ENCODE results near the gene IGFBP2.

GRCh38 chr2:216648105-216648504, 14.9 kb downstream of the IGFBP2 start:
- TF ChIP-seq, protein P1, sequence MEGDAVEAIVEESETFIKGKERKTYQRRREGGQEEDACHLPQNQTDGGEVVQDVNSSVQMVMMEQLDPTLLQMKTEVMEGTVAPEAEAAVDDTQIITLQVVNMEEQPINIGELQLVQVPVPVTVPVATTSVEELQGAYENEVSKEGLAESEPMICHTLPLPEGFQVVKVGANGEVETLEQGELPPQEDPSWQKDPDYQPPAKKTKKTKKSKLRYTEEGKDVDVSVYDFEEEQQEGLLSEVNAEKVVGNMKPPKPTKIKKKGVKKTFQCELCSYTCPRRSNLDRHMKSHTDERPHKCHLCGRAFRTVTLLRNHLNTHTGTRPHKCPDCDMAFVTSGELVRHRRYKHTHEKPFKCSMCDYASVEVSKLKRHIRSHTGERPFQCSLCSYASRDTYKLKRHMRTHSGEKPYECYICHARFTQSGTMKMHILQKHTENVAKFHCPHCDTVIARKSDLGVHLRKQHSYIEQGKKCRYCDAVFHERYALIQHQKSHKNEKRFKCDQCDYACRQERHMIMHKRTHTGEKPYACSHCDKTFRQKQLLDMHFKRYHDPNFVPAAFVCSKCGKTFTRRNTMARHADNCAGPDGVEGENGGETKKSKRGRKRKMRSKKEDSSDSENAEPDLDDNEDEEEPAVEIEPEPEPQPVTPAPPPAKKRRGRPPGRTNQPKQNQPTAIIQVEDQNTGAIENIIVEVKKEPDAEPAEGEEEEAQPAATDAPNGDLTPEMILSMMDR (conservative IDR thresholded peaks at IDR 0.05 in 1 of 2, IDR thresholded peaks at IDR 0.05 in 1 of 2; ENCODE audit: extremely low read depth in 1 of 2, insufficient read depth in 1 of 2, low read depth in 1 of 2, low read length in 2 of 2): no peak
- no peak for TF ChIP-seq EZH2 (IDR thresholded peaks at IDR 0.05; ENCODE audit: borderline replicate concordance, low read length)
